ENCODE measurements around the gene TEX55.

TEX55 gene

GRCh38 chr3:119187266-119187665 is 41.3 kb downstream of the TEX55 start:
- no peaks in the 10 kb centered on the region for H3K4me1 ChIP-seq (ENCODE audit: control insufficient read depth, insufficient read depth, low read length)

GRCh38 chr3:119191800-119192199 is 45.8 kb downstream of the TEX55 start:
- H3K27me3 ChIP-seq (ENCODE audit: control insufficient read depth, insufficient read depth, low read length), result no peaks in the 10 kb centered on the region
- H3K9ac ChIP-seq (ENCODE audit: low read depth, low read length), result no peak overlapping the region
- H3K4me1 ChIP-seq (ENCODE audit: control insufficient read depth, insufficient read depth, low read length), result no peaks in the 10 kb centered on the region
- no peak overlapping the region for H3K27ac ChIP-seq (ENCODE audit: low read depth, low read length)
- H3K36me3 ChIP-seq (ENCODE audit: control insufficient read depth, insufficient read depth, low read length), result no peaks in the 10 kb centered on the region
- no peaks in the 10 kb centered on the region for H3K9me3 ChIP-seq (ENCODE audit: control insufficient read depth, insufficient read depth, low read length)
- no peak overlapping the region for H3K4me3 ChIP-seq (ENCODE audit: low read depth, low read length)

More at GRCh38 chr3:119187266-119187665, 41.3 kb downstream of the TEX55 start:
- Histone ChIP-seq H3K4me3 (ENCODE audit: low read depth, low read length) (no peak overlapping the region), H3K9me3 (ENCODE audit: control insufficient read depth, insufficient read depth, low read length) (no peaks in the 10 kb centered on the region), H3K27me3 (ENCODE audit: control insufficient read depth, insufficient read depth, low read length) (no peaks in the 10 kb centered on the region), H3K27ac (ENCODE audit: low read depth, low read length) (no peak overlapping the region), H3K9ac (ENCODE audit: low read depth, low read length) (no peak overlapping the region), H3K36me3 (ENCODE audit: control insufficient read depth, insufficient read depth, low read length) (no peaks in the 10 kb centered on the region)

GRCh38 chr3:119194237-119195150 is 48.5 kb downstream of the TEX55 start:
- Histone ChIP-seq H3K4me3 (ENCODE audit: low read depth, low read length) (no peak overlapping the region), H3K4me1 (ENCODE audit: control insufficient read depth, insufficient read depth, low read length) (no peaks in the 10 kb centered on the region), H3K27me3 (ENCODE audit: control insufficient read depth, insufficient read depth, low read length) (no peaks in the 10 kb centered on the region), H3K36me3 (ENCODE audit: control insufficient read depth, insufficient read depth, low read length) (no peaks in the 10 kb centered on the region), H3K9me3 (ENCODE audit: control insufficient read depth, insufficient read depth, low read length) (no peaks in the 10 kb centered on the region), H3K27ac (ENCODE audit: low read depth, low read length) (no peak overlapping the region), H3K9ac (ENCODE audit: low read depth, low read length) (no peak overlapping the region)

GRCh38 chr3:119195151-119195476 is 49.1 kb downstream of the TEX55 start:
- Histone ChIP-seq H3K4me3 (ENCODE audit: low read depth, low read length) (no peak overlapping the region), H3K9me3 (ENCODE audit: control insufficient read depth, insufficient read depth, low read length) (no peaks in the 10 kb centered on the region), H3K36me3 (ENCODE audit: control insufficient read depth, insufficient read depth, low read length) (no peaks in the 10 kb centered on the region), H3K27ac (ENCODE audit: low read depth, low read length) (no peak overlapping the region), H3K4me1 (ENCODE audit: control insufficient read depth, insufficient read depth, low read length) (no peaks in the 10 kb centered on the region), H3K27me3 (ENCODE audit: control insufficient read depth, insufficient read depth, low read length) (no peaks in the 10 kb centered on the region), H3K9ac (ENCODE audit: low read depth, low read length) (no peak overlapping the region)

GRCh38 chr3:119195911-119196310 is 49.9 kb downstream of the TEX55 start:
- Histone ChIP-seq H3K4me1 (ENCODE audit: control insufficient read depth, insufficient read depth, low read length) (no peaks in the 10 kb centered on the region), H3K27ac (ENCODE audit: low read depth, low read length) (no peak overlapping the region), H3K36me3 (ENCODE audit: control insufficient read depth, insufficient read depth, low read length) (no peaks in the 10 kb centered on the region), H3K27me3 (ENCODE audit: control insufficient read depth, insufficient read depth, low read length) (no peaks in the 10 kb centered on the region), H3K9me3 (ENCODE audit: control insufficient read depth, insufficient read depth, low read length) (no peaks in the 10 kb centered on the region), H3K4me3 (ENCODE audit: low read depth, low read length) (no peak overlapping the region), H3K9ac (ENCODE audit: low read depth, low read length) (no peak overlapping the region)

Data from HUES48 (cell line).